ENCODE measurements around the gene GRIP1. TPM values are rescaled to one million over a fixed set of nuclear protein-coding genes. Genes with fewer than 3 reads are reported as not detected.

The GRIP1 gene
- total RNA-seq, 4 donors from 2014 or later = 14.3 to 319 (median 20.6) TPM

DNA sequence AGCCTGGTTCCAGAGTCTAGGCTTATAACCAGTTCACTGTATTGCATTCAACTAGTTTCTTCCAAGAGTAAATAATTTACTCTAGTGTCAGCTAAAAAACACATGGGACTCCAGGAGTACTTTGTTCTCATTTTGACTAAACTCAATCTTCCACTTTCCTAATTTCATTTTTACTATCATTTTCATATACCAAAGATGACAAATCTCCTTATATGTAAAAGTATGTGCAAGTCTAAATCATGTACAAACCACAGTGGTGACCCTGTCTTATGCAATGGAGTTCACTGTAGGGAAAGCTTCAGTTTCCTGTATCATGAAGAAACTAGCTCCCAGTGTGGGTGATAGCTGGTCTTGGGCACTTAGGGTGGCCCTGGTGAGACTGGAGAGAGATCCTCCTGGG is 225.0 kb downstream of the GRIP1 start:
- Histone ChIP-seq H3K4me1 (no peaks in the 10 kb centered on the region), H3K9me3 (no peaks in the 10 kb centered on the region), H3K27ac (no peak overlapping the region), H3K36me3 (no peaks in the 10 kb centered on the region), H3K27me3 (no peaks in the 10 kb centered on the region), H3K4me3 (no peak overlapping the region)
- no peak for DNase-seq (ENCODE audit: low spot score in 2 of 2)
- TF ChIP-seq, protein P1, sequence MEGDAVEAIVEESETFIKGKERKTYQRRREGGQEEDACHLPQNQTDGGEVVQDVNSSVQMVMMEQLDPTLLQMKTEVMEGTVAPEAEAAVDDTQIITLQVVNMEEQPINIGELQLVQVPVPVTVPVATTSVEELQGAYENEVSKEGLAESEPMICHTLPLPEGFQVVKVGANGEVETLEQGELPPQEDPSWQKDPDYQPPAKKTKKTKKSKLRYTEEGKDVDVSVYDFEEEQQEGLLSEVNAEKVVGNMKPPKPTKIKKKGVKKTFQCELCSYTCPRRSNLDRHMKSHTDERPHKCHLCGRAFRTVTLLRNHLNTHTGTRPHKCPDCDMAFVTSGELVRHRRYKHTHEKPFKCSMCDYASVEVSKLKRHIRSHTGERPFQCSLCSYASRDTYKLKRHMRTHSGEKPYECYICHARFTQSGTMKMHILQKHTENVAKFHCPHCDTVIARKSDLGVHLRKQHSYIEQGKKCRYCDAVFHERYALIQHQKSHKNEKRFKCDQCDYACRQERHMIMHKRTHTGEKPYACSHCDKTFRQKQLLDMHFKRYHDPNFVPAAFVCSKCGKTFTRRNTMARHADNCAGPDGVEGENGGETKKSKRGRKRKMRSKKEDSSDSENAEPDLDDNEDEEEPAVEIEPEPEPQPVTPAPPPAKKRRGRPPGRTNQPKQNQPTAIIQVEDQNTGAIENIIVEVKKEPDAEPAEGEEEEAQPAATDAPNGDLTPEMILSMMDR (IDR thresholded peaks at IDR 0.05) = no peak
- TF ChIP-seq POLR2A (IDR thresholded peaks at IDR 0.05) = no peak
- TF ChIP-seq EP300 (IDR thresholded peaks at IDR 0.05) = no peak

DNA sequence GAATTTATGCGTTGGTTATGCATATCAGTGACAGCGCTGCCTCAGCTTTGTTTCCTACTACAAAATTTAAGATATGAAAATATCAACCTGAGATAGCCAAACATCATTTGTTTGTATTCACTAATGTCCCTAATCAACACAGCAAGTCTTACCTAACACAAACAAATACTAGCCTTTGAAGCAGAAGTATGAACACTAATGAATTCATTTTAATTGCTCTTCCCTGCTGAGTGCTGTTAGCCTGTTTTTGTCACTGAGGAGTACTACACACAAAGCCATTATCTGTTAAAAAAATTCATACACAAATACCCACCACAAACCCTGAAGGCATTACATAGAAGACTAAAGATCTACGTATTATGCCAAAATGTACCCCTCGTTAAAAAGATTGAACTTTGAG is 225.8 kb downstream of the GRIP1 start:
- TF ChIP-seq POLR2AphosphoS5 (IDR thresholded peaks at IDR 0.05) = no peak
- TF ChIP-seq EP300 (IDR thresholded peaks at IDR 0.05) = no peak
- TF ChIP-seq, protein P1 (IDR thresholded peaks at IDR 0.05) = no peak
- TF ChIP-seq POLR2A (IDR thresholded peaks at IDR 0.05) = no peak

DNA sequence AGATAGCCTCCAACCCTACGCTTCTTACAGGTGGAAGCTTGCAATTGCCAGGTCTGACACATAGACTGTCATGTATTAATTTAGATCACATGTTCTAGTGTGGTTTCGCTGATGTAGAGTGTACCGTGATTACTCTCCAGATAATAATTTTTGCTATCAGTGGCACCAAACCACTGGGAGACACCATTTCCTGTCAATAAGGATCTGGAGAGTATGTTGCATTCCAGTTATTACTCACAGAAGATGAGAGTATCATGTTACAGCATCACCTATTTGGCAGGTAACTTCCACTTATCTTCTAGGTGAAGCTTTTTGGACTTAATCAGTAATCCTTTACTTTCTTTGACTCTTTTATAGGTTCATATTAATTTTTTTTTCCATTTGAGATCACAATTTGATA is 229.3 kb downstream of the GRIP1 start:
- Histone ChIP-seq H3K36me3 (no peaks in the 10 kb centered on the region), H3K4me3 (no peak overlapping the region), H3K9me3 (no peaks in the 10 kb centered on the region), H3K27me3 (no peaks in the 10 kb centered on the region), H3K4me1 (no peaks in the 10 kb centered on the region), H3K27ac (no peak overlapping the region)
- 89% methylated on average over 3 of the region's 3 CpGs for WGBS
- TF ChIP-seq, protein P1 (IDR thresholded peaks at IDR 0.05) = no peak
- TF ChIP-seq POLR2AphosphoS5 (IDR thresholded peaks at IDR 0.05) (no peak), POLR2A (IDR thresholded peaks at IDR 0.05) (no peak), EP300 (IDR thresholded peaks at IDR 0.05) (no peak)
- DNase-seq (ENCODE audit: low spot score in 2 of 2) = no peak

More for the DNA sequence above, 225.8 kb downstream of the GRIP1 start:
- H3K9me3 ChIP-seq = no peaks in the 10 kb centered on the region
- 79% methylated on average over 4 of the region's 4 CpGs for WGBS
- H3K27ac ChIP-seq = no peak overlapping the region
- DNase-seq (ENCODE audit: low spot score in 2 of 2) = no peak
- no peaks in the 10 kb centered on the region for H3K36me3 ChIP-seq
- no peak overlapping the region for H3K4me3 ChIP-seq
- H3K27me3 ChIP-seq = no peaks in the 10 kb centered on the region
- H3K4me1 ChIP-seq = no peaks in the 10 kb centered on the region

- no peaks in the 10 kb centered on the region for H3K27me3 ChIP-seq
- no peaks in the 10 kb centered on the region for H3K9me3 ChIP-seq
- TF ChIP-seq POLR2AphosphoS5 (IDR thresholded peaks at IDR 0.05) (no peak), EP300 (IDR thresholded peaks at IDR 0.05) (no peak), POLR2A (IDR thresholded peaks at IDR 0.05) (no peak)
- TF ChIP-seq, protein P1 (IDR thresholded peaks at IDR 0.05) = no peak
- no peak overlapping the region for H3K27ac ChIP-seq
- 71% methylated on average over 4 of the region's 4 CpGs for WGBS
- H3K4me3 ChIP-seq = no peak overlapping the region
- no peaks in the 10 kb centered on the region for H3K4me1 ChIP-seq
- no peak for DNase-seq (ENCODE audit: low spot score in 2 of 2)
- no peaks in the 10 kb centered on the region for H3K36me3 ChIP-seq
These were observed 231.2 kb downstream of the GRIP1 start for GRCh38 chr12:66447643-66448042.

DNA sequence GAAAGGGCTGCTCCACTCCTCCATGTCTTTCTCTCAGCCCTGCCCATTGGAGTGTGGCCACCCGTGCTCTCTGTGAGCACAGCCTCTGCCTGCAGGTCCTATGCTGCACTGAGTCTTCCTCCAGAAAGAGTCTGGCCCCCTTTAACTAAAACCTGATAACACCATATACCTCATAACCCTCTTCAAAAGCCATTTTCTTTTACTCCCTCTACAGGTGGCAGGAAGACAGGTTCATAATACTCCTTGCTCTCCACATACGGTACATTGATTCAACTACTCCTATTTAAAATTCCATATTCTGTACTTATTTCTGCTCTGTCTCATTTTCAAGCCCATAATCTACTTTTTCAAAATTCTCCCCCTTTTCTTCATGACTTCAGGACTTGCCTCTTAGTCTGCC is 232.6 kb downstream of the GRIP1 start:
- TF ChIP-seq EP300 (IDR thresholded peaks at IDR 0.05) (no peak), POLR2AphosphoS5 (IDR thresholded peaks at IDR 0.05) (no peak), POLR2A (IDR thresholded peaks at IDR 0.05) (no peak)
- TF ChIP-seq, protein P1 (IDR thresholded peaks at IDR 0.05) = no peak
- no peak for DNase-seq (ENCODE audit: low spot score in 2 of 2)
- H3K27me3 ChIP-seq = no peaks in the 10 kb centered on the region
- no peaks in the 10 kb centered on the region for H3K4me1 ChIP-seq
- H3K36me3 ChIP-seq = no peaks in the 10 kb centered on the region
- 84% methylated on average over 2 of the region's 2 CpGs for WGBS
- no peak overlapping the region for H3K27ac ChIP-seq
- H3K4me3 ChIP-seq = no peak overlapping the region
- H3K9me3 ChIP-seq = no peaks in the 10 kb centered on the region
